Activated CD4-positive, alpha-beta T cell treated with anti-CD3 and anti-CD28 coated beads for 36 hours (primary cell): ENCODE measurements around the gene IFNL1. TPM values are rescaled to one million over a fixed set of nuclear protein-coding genes. Genes with fewer than 3 reads are reported as not detected.

Experiments used
- total RNA-seq, 2 experiments: library from RNA; stranded (reverse); gene quantifications; one replicate each; pipeline ENCODE4 v1.2.3, GENCODE V29; 2021

IFNL1 gene
- total RNA-seq, 2 experiments from 2014 or later, result 0.50 to 0.51 TPM

Other genes with a start within 250 kb of the IFNL1 start
- gene ACP7, start 212.0 kb upstream of the IFNL1 start, total RNA-seq, result not detected
- gene PAK4, start 170.6 kb upstream of the IFNL1 start, total RNA-seq, result 10 to 100 TPM; 14.2 to 22.6 TPM
- gene NCCRP1, start 99.4 kb upstream of the IFNL1 start, total RNA-seq, result not detected
- gene SYCN, start 92.1 kb upstream of the IFNL1 start, total RNA-seq, result not detected
- gene IFNL3, start 51.4 kb upstream of the IFNL1 start, total RNA-seq, result under 1 TPM; 0.34 to 0.53 TPM
- gene IFNL4, start 47.6 kb upstream of the IFNL1 start, total RNA-seq, result not detected
- gene IFNL2, start 28.0 kb upstream of the IFNL1 start, total RNA-seq, result not detected
- 1 to 10 TPM; 5.3 to 5.4 TPM for gene LRFN1, start 24.5 kb downstream of the IFNL1 start, total RNA-seq
- 100 to 1,000 TPM; 231 to 333 TPM for gene GMFG, start 39.6 kb downstream of the IFNL1 start, total RNA-seq
- gene SAMD4B, start 46.0 kb downstream of the IFNL1 start, total RNA-seq, result 10 to 100 TPM; 45.2 to 46.9 TPM
- 10 to 100 TPM; 40.4 to 54.2 TPM for gene PAF1, start 94.7 kb downstream of the IFNL1 start, total RNA-seq
- gene MED29, start 95.0 kb downstream of the IFNL1 start, total RNA-seq, result 10 to 100 TPM; 24.0 to 34.6 TPM
- gene ZFP36, start 110.4 kb downstream of the IFNL1 start, total RNA-seq, result 10 to 100 TPM; 69.1 to 69.3 TPM
- gene PLEKHG2, start 116.3 kb downstream of the IFNL1 start, total RNA-seq, result 10 to 100 TPM; 46.0 to 65.5 TPM
- 1,000 to 10,000 TPM; 3,146 to 3,331 TPM for gene RPS16, start 139.5 kb downstream of the IFNL1 start, total RNA-seq
- 100 to 1,000 TPM; 157 to 165 TPM for gene SUPT5H, start 149.2 kb downstream of the IFNL1 start, total RNA-seq
- gene TIMM50, start 184.4 kb downstream of the IFNL1 start, total RNA-seq, result 100 to 1,000 TPM in 1 of 2 experiments, 10 to 100 TPM in 1; 99.4 to 126 TPM
- under 1 TPM; 0.72 to 0.94 TPM for gene DLL3, start 202.5 kb downstream of the IFNL1 start, total RNA-seq
- gene SELENOV, start 218.7 kb downstream of the IFNL1 start, total RNA-seq, result not detected
- gene EID2B, start 236.4 kb downstream of the IFNL1 start, total RNA-seq, result 1 to 10 TPM; 1.4 to 3.5 TPM
- gene EID2, start 243.8 kb downstream of the IFNL1 start, total RNA-seq, result 10 to 100 TPM in 1 of 2 experiments, 1 to 10 TPM in 1; 9.0 to 10.7 TPM